Measurements from ENCODE around the gene STARD13. TPM values are rescaled to one million over a fixed set of nuclear protein-coding genes. Genes with fewer than 3 reads are reported as not detected.

Gene STARD13
- total RNA-seq, 3 donors from 2014 or later, result 34.5 to 92.4 (median 35.2) TPM

GRCh38 chr13:33089311-33089710 is 196.2 kb downstream of the STARD13 start:
- intact Hi-C loops (cut with DNase I, micrococcal nuclease), result no loop called here
- ATAC-seq, result no peak
- TF ChIP-seq CTCF (IDR thresholded peaks at IDR 0.05), result no peak
- H3K4me3 ChIP-seq, result no peak overlapping the region
- H3K36me3 ChIP-seq (ENCODE audit: low read depth), result no peaks in the 10 kb centered on the region
- no peaks in the 10 kb centered on the region for H3K9me3 ChIP-seq
- no peaks in the 10 kb centered on the region for H3K4me1 ChIP-seq (ENCODE audit: low read depth)
- no peak for DNase-seq

DNA sequence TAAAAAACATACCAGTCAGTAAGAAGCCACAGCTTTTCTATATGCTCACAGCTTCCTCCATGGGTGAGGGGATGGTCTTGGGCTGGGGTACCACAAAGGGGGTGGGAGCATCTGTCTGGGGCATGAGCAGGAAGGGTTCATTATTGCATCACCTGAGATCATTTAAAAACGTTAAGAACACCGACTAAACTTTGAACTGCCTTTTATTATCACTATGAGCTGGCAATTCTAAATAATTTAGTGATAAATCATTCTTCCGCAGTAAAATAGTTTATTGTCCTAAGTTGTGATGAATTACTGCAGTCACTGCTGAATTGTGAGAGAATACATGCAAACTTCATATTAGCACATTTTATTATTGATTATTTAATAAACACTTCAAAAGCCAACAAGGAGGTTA is 197.8 kb downstream of the STARD13 start:
- no peaks in the 10 kb centered on the region for H3K9me3 ChIP-seq
- ATAC-seq, result peak; percentile 29
- H3K4me1 ChIP-seq (ENCODE audit: low read depth), result no peaks in the 10 kb centered on the region
- H3K4me3 ChIP-seq, result no peak overlapping the region
- TF ChIP-seq CTCF (IDR thresholded peaks at IDR 0.05), result no peak
- no peaks in the 10 kb centered on the region for H3K36me3 ChIP-seq (ENCODE audit: low read depth)
- DNase-seq, result no peak
- intact Hi-C loops (cut with DNase I, micrococcal nuclease), result no loop called here

DNA sequence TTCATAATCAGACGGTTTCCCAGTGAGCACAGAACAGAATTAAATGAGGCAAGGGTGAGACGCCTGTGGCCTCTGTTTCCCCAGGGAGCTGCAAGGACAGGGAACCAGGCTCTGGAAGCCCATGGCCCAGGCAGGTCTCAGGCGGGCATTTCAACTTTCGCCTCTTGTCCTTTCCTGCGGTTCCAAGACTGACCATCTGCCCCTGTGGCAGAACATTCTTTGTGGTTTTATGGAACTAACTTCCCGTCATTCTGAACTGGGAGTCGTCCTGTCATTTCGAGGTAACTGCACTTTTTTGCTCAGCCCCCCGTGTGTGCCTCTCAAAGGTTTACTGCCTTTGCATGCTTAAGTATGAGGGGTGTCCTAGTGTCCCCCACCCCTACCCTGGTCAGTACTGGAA is 198.5 kb downstream of the STARD13 start:
- Histone ChIP-seq H3K4me3 (no peak overlapping the region), H3K9me3 (no peaks in the 10 kb centered on the region), H3K4me1 (ENCODE audit: low read depth) (no peaks in the 10 kb centered on the region), H3K36me3 (ENCODE audit: low read depth) (no peaks in the 10 kb centered on the region)
- no peak for DNase-seq
- intact Hi-C loops (cut with DNase I, micrococcal nuclease), result no loop called here
- TF ChIP-seq CTCF (IDR thresholded peaks at IDR 0.05), result no peak
- ATAC-seq, result no peak

GRCh38 chr13:33083054-33083453 is 202.5 kb downstream of the STARD13 start:
- DNase-seq (no peak), ATAC-seq (no peak)
- no peaks in the 10 kb centered on the region for H3K9me3 ChIP-seq
- no peak for TF ChIP-seq CTCF (IDR thresholded peaks at IDR 0.05)
- no peaks in the 10 kb centered on the region for H3K36me3 ChIP-seq (ENCODE audit: low read depth)
- H3K4me3 ChIP-seq, result no peak overlapping the region
- intact Hi-C loops (cut with DNase I, micrococcal nuclease), result no loop called here
- H3K4me1 ChIP-seq (ENCODE audit: low read depth), result no peaks in the 10 kb centered on the region

DNA sequence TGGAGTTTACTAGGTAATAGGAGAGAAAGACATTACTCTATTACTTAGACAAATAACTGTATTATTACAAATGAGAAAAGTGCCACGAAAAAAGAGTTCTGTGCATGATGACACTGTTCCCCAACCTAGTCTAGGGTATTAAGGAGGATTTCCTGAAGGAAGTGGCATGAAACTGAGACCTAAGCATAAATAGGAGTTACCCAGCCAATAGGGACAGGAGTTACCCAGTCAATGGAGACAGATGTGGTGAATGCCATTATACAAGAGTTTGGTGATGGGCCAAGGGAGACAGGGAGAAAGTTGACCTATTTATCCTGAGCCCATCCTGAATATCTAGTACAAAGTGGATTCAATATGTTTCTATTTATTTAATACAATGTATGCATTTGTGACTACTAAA is 203.9 kb downstream of the STARD13 start:
- TF ChIP-seq CTCF (IDR thresholded peaks at IDR 0.05), result no peak
- Histone ChIP-seq H3K9me3 (no peaks in the 10 kb centered on the region), H3K4me1 (ENCODE audit: low read depth) (peaks cover 2% of the 10 kb centered on the region), H3K4me3 (no peak overlapping the region), H3K36me3 (ENCODE audit: low read depth) (no peaks in the 10 kb centered on the region)
- ATAC-seq, result no peak
- no peak for DNase-seq
- intact Hi-C loops (cut with DNase I, micrococcal nuclease), result no loop called here

DNA sequence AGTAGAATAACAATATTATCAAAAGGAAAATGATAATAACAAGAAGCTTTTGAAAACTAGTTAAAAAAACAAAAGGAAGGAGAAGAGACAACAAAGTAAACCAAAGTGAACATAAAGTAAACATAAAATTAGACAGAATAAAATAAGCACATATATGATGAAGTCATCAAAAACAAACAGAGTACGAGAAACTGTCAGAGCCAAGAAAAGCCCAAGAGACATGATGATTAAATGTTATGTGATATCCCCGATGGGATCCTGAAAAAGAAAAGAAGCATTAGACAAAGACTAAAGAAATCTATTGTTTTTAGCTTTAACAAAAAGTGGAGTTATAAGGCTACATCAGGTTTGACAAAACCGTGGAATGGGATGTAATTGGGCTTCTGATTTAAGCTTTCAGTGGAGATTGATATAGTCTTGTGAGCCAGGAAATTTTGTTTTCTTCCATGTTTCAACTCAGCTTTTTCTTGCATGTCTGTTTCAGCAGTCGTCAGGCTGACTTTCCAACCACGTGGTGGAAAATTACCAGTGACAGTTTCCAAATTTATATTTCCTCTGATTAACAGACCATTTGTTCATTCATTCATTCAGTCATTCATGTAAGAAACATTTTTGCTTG is 204.5 kb downstream of the STARD13 start:
- DNase-seq (no peak), ATAC-seq (no peak)
- Histone ChIP-seq H3K36me3 (ENCODE audit: low read depth) (no peaks in the 10 kb centered on the region), H3K4me1 (ENCODE audit: low read depth) (peaks cover 5% of the 10 kb centered on the region), H3K9me3 (no peaks in the 10 kb centered on the region), H3K4me3 (no peak overlapping the region)
- intact Hi-C loops (cut with DNase I, micrococcal nuclease), result no loop called here
- TF ChIP-seq CTCF (IDR thresholded peaks at IDR 0.05), result no peak
